HEK293 (cell line): ENCODE measurements around the gene GATAD2A.

Source experiments
- CTCF ChIA-PET: fragments of 350-600 bp; formaldehyde crosslinking; extraction: SDS; loops from one replicate; lab custom pipeline; 2021; ENCODE audit warnings: antibody characterized with exemption; lab: Yijun Ruan, JAX
- POLR2A ChIA-PET: fragments of 300-600 bp; formaldehyde crosslinking; extraction: SDS; loops from one replicate; lab custom pipeline; 2020; ENCODE audit warnings: antibody characterized with exemption, inconsistent platforms; lab: Yijun Ruan, JAX
- H3K27ac ChIP-seq: fragments of 200-500 bp; sonication (Bioruptor generic); 2 replicates; pipeline ENCODE4 v1.5.1; 2014; ENCODE audit warnings: low read depth, low read length, control low read depth, inconsistent platforms; ENCODE audit errors: extremely low read depth
- H3K36me3 ChIP-seq, 2 experiments: fragments of 200-500 bp in 1 of 2; sonication (Bioruptor generic) in 1 of 2; 1 replicate in 1 of 2; 2 replicates in 1 of 2; pipeline ENCODE4 v1.5.1; 2014 to 2017; ENCODE audit warnings: inconsistent platforms in 2 of 2, low read length in 2 of 2; ENCODE audit not compliant: control insufficient read depth in 2 of 2, insufficient read depth in 1 of 2
- H3K4me1 ChIP-seq: fragments of 200-500 bp; sonication (Bioruptor generic); 2 replicates; pipeline ENCODE4 v1.5.1; 2014; ENCODE audit warnings: mild to moderate bottlenecking, low read length, inconsistent platforms; ENCODE audit not compliant: control insufficient read depth, insufficient read depth
- H3K4me3 ChIP-seq: 2 replicates; pipeline ENCODE4 v1.5.1; 2011; ENCODE audit warnings: low read depth, mild to moderate bottlenecking, control low read depth, low read length, moderate library complexity
- H3K9me3 ChIP-seq: fragments of 200-500 bp; sonication (Bioruptor generic); 2 replicates; pipeline ENCODE4 v1.5.1; 2014; ENCODE audit warnings: low read depth, low read length, inconsistent platforms; ENCODE audit not compliant: control insufficient read depth, insufficient read depth
- FEZF1 ChIP-seq: fragments of 450-650 bp; formaldehyde crosslinking; IDR thresholded peaks from 2 replicates; pipeline ENCODE4 v1.5.1; 2016; ENCODE audit warnings: missing biosample characterization, missing genetic modification characterization
- KLF1 ChIP-seq: fragments of 450-650 bp; formaldehyde crosslinking; IDR thresholded peaks from 2 replicates; pipeline ENCODE4 v1.5.1; 2016; ENCODE audit warnings: missing biosample characterization, missing genetic modification characterization
- OSR2 ChIP-seq: fragments of 450-650 bp; formaldehyde crosslinking; IDR thresholded peaks from 2 replicates; pipeline ENCODE4 v1.5.1; 2016; ENCODE audit warnings: missing biosample characterization, missing genetic modification characterization
- OVOL3 ChIP-seq: fragments of 450-650 bp; formaldehyde crosslinking; IDR thresholded peaks from 2 replicates; pipeline ENCODE4 v1.5.1; 2016; ENCODE audit warnings: missing biosample characterization, missing genetic modification characterization
- RBAK ChIP-seq: fragments of 450-650 bp; formaldehyde crosslinking; IDR thresholded peaks from 2 replicates; pipeline ENCODE4 v1.5.1; 2016; ENCODE audit warnings: missing biosample characterization, missing genetic modification characterization
- SP2 ChIP-seq: fragments of 450-650 bp; formaldehyde crosslinking; IDR thresholded peaks from 2 replicates; pipeline ENCODE4 v1.5.1; 2016; ENCODE audit warnings: missing biosample characterization, missing genetic modification characterization
- TCF7L2 ChIP-seq: IDR thresholded peaks from 2 replicates; pipeline ENCODE4 v1.6.1; 2011; ENCODE audit warnings: low read depth, mild to moderate bottlenecking, inconsistent platforms, low read length, moderate library complexity, borderline replicate concordance
- YY2 ChIP-seq: fragments of 450-650 bp; formaldehyde crosslinking; IDR thresholded peaks from 2 replicates; pipeline ENCODE4 v1.5.1; 2016; ENCODE audit warnings: missing biosample characterization, missing genetic modification characterization
- ZNF10 ChIP-seq: fragments of 450-650 bp; formaldehyde crosslinking; IDR thresholded peaks from 2 replicates; pipeline ENCODE4 v1.5.1; 2017; ENCODE audit warnings: missing biosample characterization, missing genetic modification characterization
- ZNF324 ChIP-seq: fragments of 450-650 bp; formaldehyde crosslinking; IDR thresholded peaks from 2 replicates; pipeline ENCODE4 v1.5.1; 2016; ENCODE audit warnings: missing biosample characterization, missing genetic modification characterization
- ZNF426 ChIP-seq: fragments of 450-650 bp; formaldehyde crosslinking; IDR thresholded peaks from 2 replicates; pipeline ENCODE4 v1.5.1; 2017; ENCODE audit warnings: missing biosample characterization, missing genetic modification characterization, mild to moderate bottlenecking, inconsistent platforms, moderate library complexity
- ZNF571 ChIP-seq: fragments of 450-650 bp; formaldehyde crosslinking; IDR thresholded peaks from 2 replicates; pipeline ENCODE4 v1.5.0; 2017; ENCODE audit warnings: missing biosample characterization, missing genetic modification characterization
- ZNF664 ChIP-seq: fragments of 450-650 bp; formaldehyde crosslinking; IDR thresholded peaks from 2 replicates; pipeline ENCODE4 v1.5.1; 2016; ENCODE audit warnings: missing biosample characterization, missing genetic modification characterization
- ZXDB ChIP-seq: fragments of 450-650 bp; formaldehyde crosslinking; IDR thresholded peaks from 2 replicates; pipeline ENCODE4 v1.5.1; 2016; ENCODE audit warnings: missing biosample characterization, missing genetic modification characterization
- TF ChIP-seq, protein P1 (sequence below): fragments of 450-650 bp; formaldehyde crosslinking; IDR thresholded peaks from 2 replicates; pipeline ENCODE4 v1.5.1; 2016; ENCODE audit warnings: missing biosample characterization, missing genetic modification characterization
- TF ChIP-seq, protein P2 (sequence below): fragments of 450-650 bp; formaldehyde crosslinking; IDR thresholded peaks from 2 replicates; pipeline ENCODE4 v1.5.1; 2017; ENCODE audit warnings: missing biosample characterization, missing genetic modification characterization
- TF ChIP-seq, protein P3 (sequence below): fragments of 450-650 bp; IDR thresholded peaks from 2 replicates; pipeline ENCODE4 v1.5.1; 2018; ENCODE audit warnings: missing biosample characterization, mild to moderate bottlenecking, missing genetic modification characterization
- TF ChIP-seq, protein P4 (sequence below): fragments of 450-650 bp; formaldehyde crosslinking; IDR thresholded peaks from 2 replicates; pipeline ENCODE4 v1.5.1; 2016; ENCODE audit warnings: missing biosample characterization, missing genetic modification characterization
- TF ChIP-seq, protein P5 (sequence below): fragments of 450-650 bp; formaldehyde crosslinking; IDR thresholded peaks from 2 replicates; pipeline ENCODE4 v1.5.1; 2016; ENCODE audit warnings: missing biosample characterization, missing genetic modification characterization, low read depth
- TF ChIP-seq, protein P6 (sequence below): fragments of 450-650 bp; formaldehyde crosslinking; IDR thresholded peaks from 2 replicates; pipeline ENCODE4 v1.5.1; 2016; ENCODE audit warnings: missing biosample characterization, missing genetic modification characterization

GATAD2A gene

DNA sequence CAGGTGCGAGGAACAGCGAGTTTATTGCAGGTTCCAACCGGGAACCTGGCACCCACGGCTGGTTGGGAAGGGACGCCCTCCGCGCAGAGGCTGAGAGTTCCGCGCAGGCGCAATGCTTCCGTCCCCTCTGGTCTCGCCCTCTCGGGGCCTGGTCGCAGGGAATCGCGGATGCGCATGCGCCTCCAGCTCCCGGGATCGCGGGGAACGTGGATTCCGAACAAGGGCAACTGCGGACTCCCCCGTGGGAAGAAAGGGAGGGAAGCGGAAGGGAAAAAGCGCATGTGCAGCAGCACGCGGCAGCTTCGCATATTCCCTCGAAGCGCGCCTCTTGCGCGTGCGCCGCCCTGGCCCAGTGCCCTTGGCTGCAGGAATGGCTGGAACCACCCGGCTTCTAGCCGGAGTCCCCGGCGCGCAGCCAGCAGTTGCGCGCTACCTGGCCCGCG lies 108.8 kb downstream of the GATAD2A start:
- H3K4me1 ChIP-seq, result no peaks in the 10 kb centered on the region
- H3K27ac ChIP-seq, result no peak overlapping the region
- no peaks in the 10 kb centered on the region for H3K9me3 ChIP-seq
- TF ChIP-seq, protein P1, sequence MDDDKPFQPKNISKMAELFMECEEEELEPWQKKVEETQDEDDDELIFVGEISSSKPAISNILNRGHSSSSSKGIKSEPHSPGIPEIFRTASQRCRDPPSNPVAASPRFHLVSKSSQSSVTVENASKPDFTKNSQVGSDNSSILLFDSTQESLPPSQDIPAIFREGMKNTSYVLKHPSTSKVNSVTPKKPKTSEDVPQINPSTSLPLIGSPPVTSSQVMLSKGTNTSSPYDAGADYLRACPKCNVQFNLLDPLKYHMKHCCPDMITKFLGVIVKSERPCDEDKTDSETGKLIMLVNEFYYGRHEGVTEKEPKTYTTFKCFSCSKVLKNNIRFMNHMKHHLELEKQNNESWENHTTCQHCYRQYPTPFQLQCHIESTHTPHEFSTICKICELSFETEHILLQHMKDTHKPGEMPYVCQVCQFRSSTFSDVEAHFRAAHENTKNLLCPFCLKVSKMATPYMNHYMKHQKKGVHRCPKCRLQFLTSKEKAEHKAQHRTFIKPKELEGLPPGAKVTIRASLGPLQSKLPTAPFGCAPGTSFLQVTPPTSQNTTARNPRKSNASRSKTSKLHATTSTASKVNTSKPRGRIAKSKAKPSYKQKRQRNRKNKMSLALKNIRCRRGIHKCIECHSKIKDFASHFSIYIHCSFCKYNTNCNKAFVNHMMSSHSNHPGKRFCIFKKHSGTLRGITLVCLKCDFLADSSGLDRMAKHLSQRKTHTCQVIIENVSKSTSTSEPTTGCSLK (tag by site-specific recombination), result no peak
- TF ChIP-seq KLF1 (tag by site-specific recombination) (no peak), OSR2 (tag by site-specific recombination) (no peak), OVOL3 (tag by site-specific recombination) (no peak), YY2 (tag by site-specific recombination) (no peak), ZNF324 (no peak), TCF7L2 (no peak), ZNF664 (tag by site-specific recombination) (no peak), ZNF571 (no peak), FEZF1 (tag by site-specific recombination) (no peak), ZNF10 (tag by site-specific recombination) (no peak), SP2 (tag by site-specific recombination) (no peak), ZXDB (tag by site-specific recombination) (no peak), ZNF426 (no peak), RBAK (no peak)
- TF ChIP-seq, protein P2, sequence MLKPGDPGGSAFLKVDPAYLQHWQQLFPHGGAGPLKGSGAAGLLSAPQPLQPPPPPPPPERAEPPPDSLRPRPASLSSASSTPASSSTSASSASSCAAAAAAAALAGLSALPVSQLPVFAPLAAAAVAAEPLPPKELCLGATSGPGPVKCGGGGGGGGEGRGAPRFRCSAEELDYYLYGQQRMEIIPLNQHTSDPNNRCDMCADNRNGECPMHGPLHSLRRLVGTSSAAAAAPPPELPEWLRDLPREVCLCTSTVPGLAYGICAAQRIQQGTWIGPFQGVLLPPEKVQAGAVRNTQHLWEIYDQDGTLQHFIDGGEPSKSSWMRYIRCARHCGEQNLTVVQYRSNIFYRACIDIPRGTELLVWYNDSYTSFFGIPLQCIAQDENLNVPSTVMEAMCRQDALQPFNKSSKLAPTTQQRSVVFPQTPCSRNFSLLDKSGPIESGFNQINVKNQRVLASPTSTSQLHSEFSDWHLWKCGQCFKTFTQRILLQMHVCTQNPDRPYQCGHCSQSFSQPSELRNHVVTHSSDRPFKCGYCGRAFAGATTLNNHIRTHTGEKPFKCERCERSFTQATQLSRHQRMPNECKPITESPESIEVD (tag by site-specific recombination), result no peak
- TF ChIP-seq, protein P3, sequence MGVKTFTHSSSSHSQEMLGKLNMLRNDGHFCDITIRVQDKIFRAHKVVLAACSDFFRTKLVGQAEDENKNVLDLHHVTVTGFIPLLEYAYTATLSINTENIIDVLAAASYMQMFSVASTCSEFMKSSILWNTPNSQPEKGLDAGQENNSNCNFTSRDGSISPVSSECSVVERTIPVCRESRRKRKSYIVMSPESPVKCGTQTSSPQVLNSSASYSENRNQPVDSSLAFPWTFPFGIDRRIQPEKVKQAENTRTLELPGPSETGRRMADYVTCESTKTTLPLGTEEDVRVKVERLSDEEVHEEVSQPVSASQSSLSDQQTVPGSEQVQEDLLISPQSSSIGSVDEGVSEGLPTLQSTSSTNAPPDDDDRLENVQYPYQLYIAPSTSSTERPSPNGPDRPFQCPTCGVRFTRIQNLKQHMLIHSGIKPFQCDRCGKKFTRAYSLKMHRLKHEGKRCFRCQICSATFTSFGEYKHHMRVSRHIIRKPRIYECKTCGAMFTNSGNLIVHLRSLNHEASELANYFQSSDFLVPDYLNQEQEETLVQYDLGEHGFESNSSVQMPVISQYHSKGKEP (tag by site-specific recombination), result no peak
- TF ChIP-seq, protein P4, sequence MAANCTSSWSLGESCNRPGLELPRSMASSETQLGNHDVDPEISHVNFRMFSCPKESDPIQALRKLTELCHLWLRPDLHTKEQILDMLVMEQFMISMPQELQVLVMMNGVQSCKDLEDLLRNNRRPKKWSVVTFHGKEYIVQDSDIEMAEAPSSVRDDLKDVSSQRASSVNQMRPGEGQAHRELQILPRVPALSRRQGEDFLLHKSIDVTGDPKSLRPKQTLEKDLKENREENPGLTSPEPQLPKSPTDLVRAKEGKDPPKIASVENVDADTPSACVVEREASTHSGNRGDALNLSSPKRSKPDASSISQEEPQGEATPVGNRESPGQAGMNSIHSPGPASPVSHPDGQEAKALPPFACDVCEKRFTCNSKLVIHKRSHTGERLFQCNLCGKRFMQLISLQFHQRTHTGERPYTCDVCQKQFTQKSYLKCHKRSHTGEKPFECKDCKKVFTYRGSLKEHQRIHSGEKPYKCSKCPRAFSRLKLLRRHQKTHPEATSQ, result no peak
- TF ChIP-seq, protein P5, sequence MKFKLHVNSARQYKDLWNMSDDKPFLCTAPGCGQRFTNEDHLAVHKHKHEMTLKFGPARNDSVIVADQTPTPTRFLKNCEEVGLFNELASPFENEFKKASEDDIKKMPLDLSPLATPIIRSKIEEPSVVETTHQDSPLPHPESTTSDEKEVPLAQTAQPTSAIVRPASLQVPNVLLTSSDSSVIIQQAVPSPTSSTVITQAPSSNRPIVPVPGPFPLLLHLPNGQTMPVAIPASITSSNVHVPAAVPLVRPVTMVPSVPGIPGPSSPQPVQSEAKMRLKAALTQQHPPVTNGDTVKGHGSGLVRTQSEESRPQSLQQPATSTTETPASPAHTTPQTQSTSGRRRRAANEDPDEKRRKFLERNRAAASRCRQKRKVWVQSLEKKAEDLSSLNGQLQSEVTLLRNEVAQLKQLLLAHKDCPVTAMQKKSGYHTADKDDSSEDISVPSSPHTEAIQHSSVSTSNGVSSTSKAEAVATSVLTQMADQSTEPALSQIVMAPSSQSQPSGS (tag by site-specific recombination), result no peak
- TF ChIP-seq, protein P6, sequence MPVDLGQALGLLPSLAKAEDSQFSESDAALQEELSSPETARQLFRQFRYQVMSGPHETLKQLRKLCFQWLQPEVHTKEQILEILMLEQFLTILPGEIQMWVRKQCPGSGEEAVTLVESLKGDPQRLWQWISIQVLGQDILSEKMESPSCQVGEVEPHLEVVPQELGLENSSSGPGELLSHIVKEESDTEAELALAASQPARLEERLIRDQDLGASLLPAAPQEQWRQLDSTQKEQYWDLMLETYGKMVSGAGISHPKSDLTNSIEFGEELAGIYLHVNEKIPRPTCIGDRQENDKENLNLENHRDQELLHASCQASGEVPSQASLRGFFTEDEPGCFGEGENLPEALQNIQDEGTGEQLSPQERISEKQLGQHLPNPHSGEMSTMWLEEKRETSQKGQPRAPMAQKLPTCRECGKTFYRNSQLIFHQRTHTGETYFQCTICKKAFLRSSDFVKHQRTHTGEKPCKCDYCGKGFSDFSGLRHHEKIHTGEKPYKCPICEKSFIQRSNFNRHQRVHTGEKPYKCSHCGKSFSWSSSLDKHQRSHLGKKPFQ, result no peak
- POLR2A ChIA-PET, result no interaction called here
- H3K4me3 ChIP-seq, result no peak overlapping the region
- peaks cover 4 to 11% of the 10 kb centered on the region in 2 experiments; a peak in 2 of 3 replicates for H3K36me3 ChIP-seq
- CTCF ChIA-PET, result no interaction called here
